Measurements from ENCODE around the gene DNAH17. TPM values are rescaled to one million over a fixed set of nuclear protein-coding genes. Genes with fewer than 3 reads are reported as not detected.
A peak's percentile ranks its signal among the peaks of the same experiment; 100 is the strongest.

DNAH17 gene
- total and polyA plus RNA-seq, 4 experiments from 2014 or later = 0.49 to 1.0 (median 0.78) TPM; not detected in 1

DNA sequence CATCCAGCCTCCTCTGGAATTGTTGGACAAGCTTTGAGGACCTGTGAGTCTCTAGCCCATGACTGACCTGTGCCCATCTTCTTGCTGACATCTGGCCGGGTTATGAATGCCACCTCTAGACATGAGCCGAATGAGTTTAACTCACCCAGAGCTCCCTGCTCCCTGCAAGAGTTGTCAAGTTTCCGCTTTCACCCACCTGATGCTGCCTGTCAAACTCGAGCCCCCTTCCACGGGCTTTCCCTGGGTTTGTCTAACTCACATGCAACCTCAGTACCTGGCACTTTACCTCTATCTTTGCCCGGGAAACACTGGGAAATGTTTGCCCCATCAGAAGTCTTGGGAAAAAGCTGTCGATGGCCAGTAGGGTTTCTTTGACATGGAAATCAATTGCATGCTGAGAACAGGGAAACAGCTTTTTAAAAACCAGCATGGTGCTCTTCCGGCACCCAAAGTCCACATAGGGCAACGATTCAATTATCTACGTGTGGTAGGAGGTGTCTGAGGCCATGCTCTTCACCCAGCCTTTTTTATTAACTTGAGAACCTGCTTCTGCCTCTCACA is 33.8 kb upstream of the DNAH17 start:
- no peak overlapping the region for H3K4me3 Mint-ChIP-seq
- H3K27ac ChIP-seq (ENCODE audit: low read depth, low read length) = no peak overlapping the region
- peak overlapping the region in 1 of 7 donors; percentile 41 for H3K27ac Mint-ChIP-seq
- no peaks in the 10 kb centered on the region for H3K9me3 ChIP-seq (ENCODE audit: control insufficient read depth in 1 of 2, low read length in 2 of 2)
- no peaks in the 10 kb centered on the region for H3K4me1 Mint-ChIP-seq
- no peaks in the 10 kb centered on the region for H3K36me3 Mint-ChIP-seq
- H3K27me3 ChIP-seq (ENCODE audit: insufficient read depth, low read length) = no peaks in the 10 kb centered on the region
- peaks cover 2% of the 10 kb centered on the region in 2 donors for H3K27me3 Mint-ChIP-seq
- intact Hi-C loops (cut with micrococcal nuclease) = no loop called here
- CTCF ChIA-PET (ENCODE audit: partially characterized antibody) = interaction anchor here (0.9 kb wide), 1 partner anchor 10 kb away, joined by 3 read pairs; no protein-coding TSS in a partner anchor
- DNase-seq = no peak
- H3K4me3 ChIP-seq (ENCODE audit: low read length in 2 of 2) = no peak overlapping the region
- POLR2A ChIA-PET (ENCODE audit: partially characterized antibody) = no interaction called here
- H3K4me1 ChIP-seq (ENCODE audit: insufficient read depth, low read length) = no peaks in the 10 kb centered on the region
- no peaks in the 10 kb centered on the region for H3K36me3 ChIP-seq (ENCODE audit: insufficient read depth, low read length)
- peaks cover 0 to 4% (median 0%) of the 10 kb centered on the region in 8 donors for H3K9me3 Mint-ChIP-seq

DNA sequence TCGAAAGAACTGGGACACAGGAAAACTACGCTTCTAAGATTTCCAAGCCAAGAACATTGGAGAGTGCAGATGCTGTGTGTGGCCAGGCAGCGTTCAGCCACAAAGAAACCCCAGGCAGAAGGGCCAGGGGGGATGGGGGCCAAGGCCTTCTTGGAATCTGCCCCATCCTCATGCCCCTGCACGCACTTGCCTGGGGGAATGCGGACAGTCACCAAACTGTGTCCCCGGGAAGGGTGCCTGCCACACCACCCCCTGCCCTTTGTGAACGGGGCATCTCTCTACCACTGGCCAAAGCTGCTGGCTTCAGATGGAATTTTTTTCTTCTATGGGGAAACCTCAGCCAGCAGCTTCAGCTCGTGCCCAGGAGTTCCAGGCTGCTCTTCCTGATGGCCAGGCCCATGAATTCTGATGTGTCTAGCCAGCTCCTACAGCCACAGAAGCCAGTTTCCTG is 32.0 kb upstream of the DNAH17 start:
- no peak overlapping the region for H3K27ac Mint-ChIP-seq
- DNase-seq = no peak
- H3K4me1 Mint-ChIP-seq = no peaks in the 10 kb centered on the region
- ChIA-PET CTCF (ENCODE audit: partially characterized antibody) (no interaction called here), POLR2A (ENCODE audit: partially characterized antibody) (no interaction called here)
- Histone ChIP-seq H3K36me3 (ENCODE audit: insufficient read depth, low read length) (no peaks in the 10 kb centered on the region), H3K4me3 (ENCODE audit: low read length in 2 of 2) (no peak overlapping the region), H3K27me3 (ENCODE audit: insufficient read depth, low read length) (no peaks in the 10 kb centered on the region), H3K27ac (ENCODE audit: low read depth, low read length) (no peak overlapping the region), H3K9me3 (ENCODE audit: control insufficient read depth in 1 of 2, low read length in 2 of 2) (no peaks in the 10 kb centered on the region), H3K4me1 (ENCODE audit: insufficient read depth, low read length) (no peaks in the 10 kb centered on the region)
- H3K9me3 Mint-ChIP-seq = peaks cover 0 to 5% (median 0%) of the 10 kb centered on the region in 8 donors
- intact Hi-C loops (cut with micrococcal nuclease) = no loop called here
- H3K4me3 Mint-ChIP-seq = no peak overlapping the region
- no peaks in the 10 kb centered on the region for H3K36me3 Mint-ChIP-seq
- H3K27me3 Mint-ChIP-seq = peaks cover 3 to 4% of the 10 kb centered on the region in 2 donors

DNA sequence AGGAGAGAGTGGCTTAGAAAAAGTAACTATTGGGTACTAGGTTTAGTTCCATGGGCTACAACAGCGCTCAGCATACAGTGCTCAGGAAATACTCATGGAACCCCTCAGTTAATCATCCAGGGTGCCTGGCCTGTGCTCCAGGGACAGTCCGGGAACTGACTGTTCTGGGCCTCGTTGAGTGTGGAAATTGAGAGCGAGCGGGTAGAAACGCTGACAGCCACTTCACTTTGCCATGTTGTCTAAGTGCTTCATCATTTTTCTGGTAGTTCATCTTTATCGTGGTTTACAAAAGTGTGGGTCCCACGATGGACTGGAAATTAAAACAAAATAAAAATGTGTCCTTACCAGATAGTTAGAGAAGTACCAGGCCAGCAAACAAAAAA is 31.6 kb upstream of the DNAH17 start:
- no peaks in the 10 kb centered on the region for H3K4me1 ChIP-seq (ENCODE audit: insufficient read depth, low read length)
- intact Hi-C loops (cut with micrococcal nuclease) = no loop called here
- H3K27me3 Mint-ChIP-seq = peaks cover 3 to 4% of the 10 kb centered on the region in 2 donors
- no peak for DNase-seq
- H3K4me3 Mint-ChIP-seq = no peak overlapping the region
- H3K4me3 ChIP-seq (ENCODE audit: low read length in 2 of 2) = no peak overlapping the region
- no peaks in the 10 kb centered on the region for H3K9me3 ChIP-seq (ENCODE audit: control insufficient read depth in 1 of 2, low read length in 2 of 2)
- H3K4me1 Mint-ChIP-seq = no peaks in the 10 kb centered on the region
- no peaks in the 10 kb centered on the region for H3K36me3 ChIP-seq (ENCODE audit: insufficient read depth, low read length)
- H3K27me3 ChIP-seq (ENCODE audit: insufficient read depth, low read length) = no peaks in the 10 kb centered on the region
- H3K36me3 Mint-ChIP-seq = no peaks in the 10 kb centered on the region
- CTCF ChIA-PET (ENCODE audit: partially characterized antibody) = no interaction called here
- no peak overlapping the region for H3K27ac Mint-ChIP-seq
- H3K9me3 Mint-ChIP-seq = peaks cover 0 to 5% (median 0%) of the 10 kb centered on the region in 8 donors
- POLR2A ChIA-PET (ENCODE audit: partially characterized antibody) = no interaction called here
- no peak overlapping the region for H3K27ac ChIP-seq (ENCODE audit: low read depth, low read length)

DNA sequence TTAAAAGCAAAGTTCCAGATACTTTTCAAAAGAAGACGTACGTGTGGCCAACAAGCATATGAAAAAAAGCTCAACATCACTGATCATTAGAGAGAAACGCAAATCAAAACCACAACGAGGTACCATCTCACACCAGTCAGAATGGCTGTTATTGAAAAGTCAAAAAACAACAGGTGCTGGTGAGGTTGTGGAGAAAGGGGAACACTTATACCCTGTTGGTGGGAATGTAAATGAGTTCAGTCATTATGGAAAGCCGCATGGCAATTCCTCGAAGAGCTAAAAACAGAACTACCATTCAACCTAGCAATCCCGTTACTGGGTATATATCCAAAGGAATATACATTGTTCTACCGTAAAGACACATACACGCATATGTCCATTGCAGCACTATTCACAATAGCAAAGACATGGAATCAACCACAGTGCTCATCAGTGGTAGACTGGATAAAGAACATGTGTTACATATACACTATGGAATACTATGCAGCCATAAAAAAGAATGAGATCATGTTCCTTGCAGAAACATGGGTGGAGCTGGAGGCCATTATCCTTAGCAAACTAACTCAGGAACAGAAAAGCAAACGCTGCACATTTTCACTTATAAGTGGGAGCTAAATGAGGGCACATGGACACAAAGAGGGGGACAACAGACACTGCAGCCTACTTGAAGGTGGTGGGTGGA is 31.1 kb upstream of the DNAH17 start:
- intact Hi-C loops (cut with micrococcal nuclease) = no loop called here
- Histone ChIP-seq H3K4me1 (ENCODE audit: insufficient read depth, low read length) (no peaks in the 10 kb centered on the region), H3K27me3 (ENCODE audit: insufficient read depth, low read length) (no peaks in the 10 kb centered on the region), H3K27ac (ENCODE audit: low read depth, low read length) (no peak overlapping the region), H3K36me3 (ENCODE audit: insufficient read depth, low read length) (no peaks in the 10 kb centered on the region), H3K4me3 (ENCODE audit: low read length in 2 of 2) (no peak overlapping the region), H3K9me3 (ENCODE audit: control insufficient read depth in 1 of 2, low read length in 2 of 2) (no peaks in the 10 kb centered on the region)
- no peaks in the 10 kb centered on the region for H3K36me3 Mint-ChIP-seq
- ChIA-PET CTCF (ENCODE audit: partially characterized antibody) (interaction anchor here (0.7 kb wide), 1 partner anchor 366 kb away, joined by 3 read pairs; no protein-coding TSS in a partner anchor), POLR2A (ENCODE audit: partially characterized antibody) (no interaction called here)
- peaks cover 0 to 5% (median 0%) of the 10 kb centered on the region in 8 donors for H3K9me3 Mint-ChIP-seq
- no peaks in the 10 kb centered on the region for H3K4me1 Mint-ChIP-seq
- H3K27me3 Mint-ChIP-seq = peaks cover 3 to 4% of the 10 kb centered on the region in 2 donors
- H3K4me3 Mint-ChIP-seq = no peak overlapping the region
- H3K27ac Mint-ChIP-seq = peak overlapping the region in 1 of 7 donors; percentile 50
- no peak for DNase-seq

DNA sequence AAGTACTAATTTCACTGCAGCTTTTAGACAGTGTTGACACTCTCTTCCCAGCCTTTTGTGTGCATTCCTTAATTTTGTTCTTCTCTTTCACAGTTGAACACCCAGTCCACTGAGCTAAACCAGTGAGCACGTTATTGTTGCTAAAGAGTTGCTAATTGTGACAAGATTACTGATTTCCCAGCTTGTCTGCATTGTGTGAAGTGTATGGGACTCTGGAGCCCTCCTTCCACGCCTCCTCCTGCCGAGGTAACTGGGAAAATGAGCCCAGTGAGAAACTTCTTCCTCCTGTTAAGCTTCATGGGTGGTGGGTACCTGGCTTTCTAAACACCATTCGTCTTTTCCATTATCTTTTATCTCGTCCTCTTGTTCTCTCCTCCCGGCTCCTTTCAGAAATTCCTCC is 29.8 kb upstream of the DNAH17 start:
- peaks cover 3 to 4% of the 10 kb centered on the region in 2 donors for H3K27me3 Mint-ChIP-seq
- Histone ChIP-seq H3K4me1 (ENCODE audit: insufficient read depth, low read length) (no peaks in the 10 kb centered on the region), H3K27ac (ENCODE audit: low read depth, low read length) (no peak overlapping the region), H3K36me3 (ENCODE audit: insufficient read depth, low read length) (no peaks in the 10 kb centered on the region), H3K27me3 (ENCODE audit: insufficient read depth, low read length) (no peaks in the 10 kb centered on the region), H3K9me3 (ENCODE audit: control insufficient read depth in 1 of 2, low read length in 2 of 2) (no peaks in the 10 kb centered on the region), H3K4me3 (ENCODE audit: low read length in 2 of 2) (no peak overlapping the region)
- H3K4me1 Mint-ChIP-seq = no peaks in the 10 kb centered on the region
- no peak overlapping the region for H3K4me3 Mint-ChIP-seq
- ChIA-PET CTCF (ENCODE audit: partially characterized antibody) (no interaction called here), POLR2A (ENCODE audit: partially characterized antibody) (no interaction called here)
- H3K36me3 Mint-ChIP-seq = no peaks in the 10 kb centered on the region
- no peak overlapping the region for H3K27ac Mint-ChIP-seq
- H3K9me3 Mint-ChIP-seq = peaks cover 0 to 5% (median 0%) of the 10 kb centered on the region in 8 donors
- intact Hi-C loops (cut with micrococcal nuclease) = no loop called here
- no peak for DNase-seq

DNA sequence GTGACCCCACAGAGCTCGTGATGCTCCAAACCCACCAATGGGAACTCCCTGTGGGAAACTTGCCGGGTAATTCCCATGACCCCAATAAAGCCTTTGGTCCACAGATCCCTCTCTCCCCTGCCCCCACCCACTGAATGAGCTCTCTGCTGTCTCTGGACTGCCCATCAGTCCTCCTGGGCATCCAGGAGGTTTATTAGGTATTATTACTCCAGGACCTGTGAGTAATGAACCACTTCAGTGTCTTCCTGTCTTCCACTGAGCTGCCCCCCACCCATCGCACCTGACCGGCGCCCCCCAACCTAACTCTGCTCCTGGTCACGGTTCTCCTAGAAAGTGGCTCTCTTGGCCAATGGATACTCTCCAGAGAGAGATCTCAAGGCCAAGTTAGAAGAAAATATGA is 28.7 kb upstream of the DNAH17 start:
- H3K36me3 Mint-ChIP-seq = no peaks in the 10 kb centered on the region
- Histone ChIP-seq H3K4me1 (ENCODE audit: insufficient read depth, low read length) (no peaks in the 10 kb centered on the region), H3K36me3 (ENCODE audit: insufficient read depth, low read length) (no peaks in the 10 kb centered on the region), H3K27me3 (ENCODE audit: insufficient read depth, low read length) (no peaks in the 10 kb centered on the region), H3K4me3 (ENCODE audit: low read length in 2 of 2) (no peak overlapping the region), H3K9me3 (ENCODE audit: control insufficient read depth in 1 of 2, low read length in 2 of 2) (no peaks in the 10 kb centered on the region), H3K27ac (ENCODE audit: low read depth, low read length) (no peak overlapping the region)
- H3K27me3 Mint-ChIP-seq = peaks cover 3 to 4% of the 10 kb centered on the region in 2 donors
- H3K9me3 Mint-ChIP-seq = peaks cover 0 to 5% (median 0%) of the 10 kb centered on the region in 8 donors
- CTCF ChIA-PET (ENCODE audit: partially characterized antibody) = no interaction called here
- POLR2A ChIA-PET (ENCODE audit: partially characterized antibody) = no interaction called here
- intact Hi-C loops (cut with micrococcal nuclease) = no loop called here
- DNase-seq = no peak
- no peak overlapping the region for H3K27ac Mint-ChIP-seq
- H3K4me3 Mint-ChIP-seq = no peak overlapping the region
- H3K4me1 Mint-ChIP-seq = no peaks in the 10 kb centered on the region

DNA sequence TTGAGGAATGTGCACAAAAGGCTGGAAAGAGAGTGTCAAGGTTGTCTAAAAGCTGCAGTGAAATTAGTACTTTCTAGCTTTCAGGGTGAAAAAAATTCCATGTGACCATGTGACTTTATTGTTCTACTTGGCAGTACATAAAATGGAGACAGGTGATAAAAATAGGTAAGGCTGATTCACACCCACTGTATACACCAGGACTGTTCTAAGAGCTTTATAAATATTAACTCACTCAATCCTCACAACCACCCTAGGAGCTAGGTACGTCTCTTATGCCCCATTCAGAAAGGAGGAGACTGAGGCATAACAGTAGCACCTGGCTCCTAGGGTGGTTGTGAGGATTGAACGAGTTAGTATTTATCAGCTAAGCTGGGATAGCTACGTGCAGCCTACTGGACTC is 28.2 kb upstream of the DNAH17 start:
- ChIA-PET POLR2A (ENCODE audit: partially characterized antibody) (no interaction called here), CTCF (ENCODE audit: partially characterized antibody) (no interaction called here)
- no peaks in the 10 kb centered on the region for H3K9me3 ChIP-seq (ENCODE audit: control insufficient read depth in 1 of 2, low read length in 2 of 2)
- H3K27me3 ChIP-seq (ENCODE audit: insufficient read depth, low read length) = no peaks in the 10 kb centered on the region
- no peaks in the 10 kb centered on the region for H3K4me1 ChIP-seq (ENCODE audit: insufficient read depth, low read length)
- peaks cover 0 to 5% (median 0%) of the 10 kb centered on the region in 8 donors for H3K9me3 Mint-ChIP-seq
- no peak overlapping the region for H3K27ac Mint-ChIP-seq
- DNase-seq = no peak
- no peak overlapping the region for H3K4me3 Mint-ChIP-seq
- H3K4me3 ChIP-seq (ENCODE audit: low read length in 2 of 2) = no peak overlapping the region
- intact Hi-C loops (cut with micrococcal nuclease) = no loop called here
- no peak overlapping the region for H3K27ac ChIP-seq (ENCODE audit: low read depth, low read length)
- H3K36me3 Mint-ChIP-seq = no peaks in the 10 kb centered on the region
- H3K36me3 ChIP-seq (ENCODE audit: insufficient read depth, low read length) = no peaks in the 10 kb centered on the region
- H3K4me1 Mint-ChIP-seq = no peaks in the 10 kb centered on the region
- peaks cover 4% of the 10 kb centered on the region in 2 donors for H3K27me3 Mint-ChIP-seq
